HepG2 (cell line): ENCODE measurements around the gene CD7. TPM values are rescaled to one million over a fixed set of nuclear protein-coding genes. Genes with fewer than 3 reads are reported as not detected.

Experiments
- BHLHE40 ChIP-seq: IDR thresholded peaks from 2 replicates; pipeline ENCODE4 v1.6.1; 2011; ENCODE audit warnings: low read length, improper control_type of control experiment
- CCAR2 ChIP-seq: fragments of 200-400 bp; formaldehyde crosslinking; optimal IDR thresholded peaks from 2 replicates; pipeline ENCODE3; 2018; ENCODE audit warnings: low read depth, mild to moderate bottlenecking, low read length, moderate library complexity
- CHD4 ChIP-seq: fragments of 200-600 bp; sonication (generic); IDR thresholded peaks from 2 replicates; pipeline ENCODE4 v1.7.0; 2017; ENCODE audit warnings: mild to moderate bottlenecking, low read length, borderline replicate concordance
- HDAC2 ChIP-seq: sonication (generic); formaldehyde crosslinking; IDR thresholded peaks from 2 replicates; pipeline ENCODE4 v1.4.0; 2020; ENCODE audit warnings: missing genetic modification reagents
- HNF4A ChIP-seq: sonication (generic); formaldehyde crosslinking; IDR thresholded peaks from 2 replicates; pipeline ENCODE4 v1.4.0; 2020; ENCODE audit warnings: missing genetic modification reagents
- KDM5B ChIP-seq: sonication (generic); formaldehyde crosslinking; IDR thresholded peaks from 2 replicates; pipeline ENCODE4 v1.4.0; 2020; ENCODE audit warnings: missing genetic modification reagents, mild to moderate bottlenecking, borderline replicate concordance
- KLF11 ChIP-seq: IDR thresholded peaks from 2 replicates; pipeline ENCODE4 v1.6.1; 2016; ENCODE audit warnings: missing compliant biosample characterization
- RBFOX2 ChIP-seq: fragments of 200-400 bp; formaldehyde crosslinking; IDR thresholded peaks from 2 replicates; pipeline ENCODE4 v1.6.1; 2017; ENCODE audit warnings: low read depth, mild to moderate bottlenecking, low read length
- SRSF4 ChIP-seq: fragments of 200-400 bp; formaldehyde crosslinking; IDR thresholded peaks from one replicate; pipeline ENCODE4 v1.6.1; 2018; ENCODE audit warnings: mild to moderate bottlenecking, low read depth, low read length, moderate library complexity; ENCODE audit not compliant: poor library complexity, severe bottlenecking
- ZFX ChIP-seq: sonication (generic); formaldehyde crosslinking; IDR thresholded peaks from 2 replicates; pipeline ENCODE4 v1.4.0; 2020; ENCODE audit warnings: mild to moderate bottlenecking, low read depth, missing genetic modification reagents, moderate library complexity
- ZNF207 ChIP-seq: fragments of 450-650 bp; IDR thresholded peaks from 2 replicates; pipeline ENCODE4 v1.6.1; 2016; ENCODE audit warnings: antibody characterized with exemption, borderline replicate concordance
- ZNF292 ChIP-seq: sonication (generic); formaldehyde crosslinking; IDR thresholded peaks from 2 replicates; pipeline ENCODE4 v1.8.1; 2022; ENCODE audit warnings: mild to moderate bottlenecking, low read depth, missing genetic modification reagents, borderline replicate concordance
- ZNF350 ChIP-seq: sonication (generic); formaldehyde crosslinking; IDR thresholded peaks from 2 replicates; pipeline ENCODE4 v1.4.0; 2020; ENCODE audit warnings: mild to moderate bottlenecking, low read depth, missing genetic modification reagents, borderline replicate concordance
- ZNF678 ChIP-seq: sonication (generic); formaldehyde crosslinking; IDR thresholded peaks from 2 replicates; pipeline ENCODE4 v1.4.0; 2020; ENCODE audit warnings: mild to moderate bottlenecking, missing genetic modification reagents
- ZNF749 ChIP-seq: sonication (generic); formaldehyde crosslinking; IDR thresholded peaks from 2 replicates; pipeline ENCODE4 v1.8.0; 2022; ENCODE audit warnings: mild to moderate bottlenecking, missing genetic modification reagents, moderate library complexity, borderline replicate concordance
- ZSCAN9 ChIP-seq: IDR thresholded peaks from 2 replicates; pipeline ENCODE4 v1.6.1; 2016; ENCODE audit warnings: borderline replicate concordance
- polyA plus RNA-seq, 8 experiments: library from polyadenylated mRNA; depleted of rRNA in 3 of 8; stranded (reverse) in 7 of 8; unstranded in 1 of 8; fragments of >200 nt; fragmentation: Illumina TruSeq in 4 of 8; extraction: Trizol in 4 of 8; gene quantifications; 2 replicates each; pipeline versions ENCODE4 v1.2.1 to v1.2.3, GENCODE V29; 2011 to 2016; ENCODE audit warnings: low read depth in 4 of 8, missing spikeins in 1 of 8, mixed read lengths in 1 of 8; ENCODE audit not compliant: insufficient read depth in 1 of 8
- total RNA-seq, 5 experiments: library from RNA; depleted of rRNA; stranded (reverse); fragments of >200 nt; fragmentation: Illumina TruSeq; extraction: Trizol; gene quantifications; 2 replicates each; pipeline ENCODE4 v1.2.3, GENCODE V29; 2016; ENCODE audit warnings: low read depth in 1 of 5
- TF ChIP-seq, protein P1 (sequence below): sonication (generic); formaldehyde crosslinking; IDR thresholded peaks from 2 replicates; pipeline ENCODE4 v1.8.0; 2022; ENCODE audit warnings: low read depth, missing genetic modification reagents
- TF ChIP-seq, protein P2 (sequence below): sonication (generic); formaldehyde crosslinking; IDR thresholded peaks from 2 replicates; pipeline ENCODE4 v1.5.0; 2020; ENCODE audit warnings: missing genetic modification reagents
- TF ChIP-seq, protein P3 (sequence below): sonication (generic); formaldehyde crosslinking; IDR thresholded peaks from 2 replicates; pipeline ENCODE4 v1.8.0; 2022; ENCODE audit warnings: mild to moderate bottlenecking, missing genetic modification reagents
- TF ChIP-seq, protein P4 (sequence below): sonication (generic); formaldehyde crosslinking; IDR thresholded peaks from 2 replicates; pipeline ENCODE4 v1.5.0; 2020; ENCODE audit warnings: missing genetic modification reagents, mild to moderate bottlenecking, borderline replicate concordance
- TF ChIP-seq, protein P5 (sequence below): sonication (generic); formaldehyde crosslinking; IDR thresholded peaks from 2 replicates; pipeline ENCODE4 v1.4.0; 2020; ENCODE audit warnings: missing genetic modification reagents, borderline replicate concordance

Gene CD7
- total and polyA plus RNA-seq, 2 of the 13 experiments (the other 11 are each of a cell fraction or from before 2014, with no cell fraction given): 67.6 to 76.4 TPM

DNA sequence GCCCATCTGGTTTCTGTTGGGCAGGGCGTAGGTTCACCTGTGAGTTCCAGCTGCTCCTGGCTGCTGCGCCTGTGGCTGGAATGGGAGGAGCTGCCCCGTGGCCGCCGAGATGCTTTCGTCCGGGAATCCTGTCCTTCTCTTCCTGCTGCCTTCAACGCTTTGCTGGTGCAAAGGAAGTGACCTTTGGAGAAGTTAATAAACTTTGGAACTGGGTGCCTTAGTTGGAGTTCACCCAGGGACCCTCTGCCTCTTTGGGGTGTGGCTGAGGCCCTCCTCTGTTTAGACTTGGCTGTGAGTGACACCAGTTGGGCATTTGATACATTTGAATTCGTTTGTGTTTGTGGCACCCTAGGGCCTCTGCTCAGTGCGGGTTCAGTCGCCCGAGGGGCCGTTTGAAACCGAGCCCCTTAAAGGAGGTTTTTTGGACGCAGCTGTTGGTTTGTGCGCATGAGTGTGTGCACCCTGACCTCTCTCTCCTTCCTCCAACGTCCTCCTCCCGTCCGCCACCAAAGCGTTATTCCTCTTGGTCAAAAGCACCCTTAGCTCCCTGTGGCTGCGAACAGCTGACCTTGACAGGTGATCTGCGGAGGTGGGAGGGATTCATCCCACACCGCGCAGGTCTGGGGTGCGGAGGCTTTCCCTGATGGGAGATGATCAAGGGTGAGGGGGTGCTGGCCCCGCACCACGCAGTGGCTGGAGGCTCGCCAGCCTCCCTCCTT lies 25.1 kb upstream of the CD7 start (continued):
- TF ChIP-seq CCAR2 (no peak), HNF4A (CRISPR knock-in tag) (peak; percentile 69), ZNF350 (CRISPR knock-in tag) (no peak), KLF11 (no peak), RBFOX2 (0 out of 2 replicates have a peak, but pooled peaks have one; percentile 48), HDAC2 (no peak; the same call in 1 of the 2 replicates), SRSF4 (no peak), ZNF207 (no peak), ZFX (peak; percentile 42; the same call in 1 of the 2 replicates), BHLHE40 (no peak), ZNF678 (CRISPR knock-in tag) (no peak), ZNF749 (CRISPR knock-in tag) (no peak), ZSCAN9 (CRISPR knock-in tag) (no peak), ZNF292 (CRISPR knock-in tag) (no peak; the same call in 1 of the 2 replicates), CHD4 (no peak), KDM5B (0 out of 2 replicates have a peak, but pooled peaks have one; percentile 56)
- TF ChIP-seq, protein P1, sequence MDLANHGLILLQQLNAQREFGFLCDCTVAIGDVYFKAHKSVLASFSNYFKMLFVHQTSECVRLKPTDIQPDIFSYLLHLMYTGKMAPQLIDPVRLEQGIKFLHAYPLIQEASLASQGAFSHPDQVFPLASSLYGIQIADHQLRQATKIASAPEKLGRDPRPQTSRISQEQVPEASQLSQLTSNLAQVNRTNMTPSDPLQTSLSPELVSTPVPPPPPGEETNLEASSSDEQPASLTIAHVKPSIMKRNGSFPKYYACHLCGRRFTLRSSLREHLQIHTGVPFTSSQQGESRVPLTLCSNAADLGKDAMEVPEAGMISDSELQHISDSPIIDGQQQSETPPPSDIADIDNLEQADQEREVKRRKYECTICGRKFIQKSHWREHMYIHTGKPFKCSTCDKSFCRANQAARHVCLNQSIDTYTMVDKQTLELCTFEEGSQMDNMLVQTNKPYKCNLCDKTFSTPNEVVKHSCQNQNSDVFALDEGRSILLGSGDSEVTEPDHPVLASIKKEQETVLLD (CRISPR knock-in tag): no peak
- TF ChIP-seq, protein P2, sequence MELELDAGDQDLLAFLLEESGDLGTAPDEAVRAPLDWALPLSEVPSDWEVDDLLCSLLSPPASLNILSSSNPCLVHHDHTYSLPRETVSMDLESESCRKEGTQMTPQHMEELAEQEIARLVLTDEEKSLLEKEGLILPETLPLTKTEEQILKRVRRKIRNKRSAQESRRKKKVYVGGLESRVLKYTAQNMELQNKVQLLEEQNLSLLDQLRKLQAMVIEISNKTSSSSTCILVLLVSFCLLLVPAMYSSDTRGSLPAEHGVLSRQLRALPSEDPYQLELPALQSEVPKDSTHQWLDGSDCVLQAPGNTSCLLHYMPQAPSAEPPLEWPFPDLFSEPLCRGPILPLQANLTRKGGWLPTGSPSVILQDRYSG: no peak
- TF ChIP-seq, protein P3, sequence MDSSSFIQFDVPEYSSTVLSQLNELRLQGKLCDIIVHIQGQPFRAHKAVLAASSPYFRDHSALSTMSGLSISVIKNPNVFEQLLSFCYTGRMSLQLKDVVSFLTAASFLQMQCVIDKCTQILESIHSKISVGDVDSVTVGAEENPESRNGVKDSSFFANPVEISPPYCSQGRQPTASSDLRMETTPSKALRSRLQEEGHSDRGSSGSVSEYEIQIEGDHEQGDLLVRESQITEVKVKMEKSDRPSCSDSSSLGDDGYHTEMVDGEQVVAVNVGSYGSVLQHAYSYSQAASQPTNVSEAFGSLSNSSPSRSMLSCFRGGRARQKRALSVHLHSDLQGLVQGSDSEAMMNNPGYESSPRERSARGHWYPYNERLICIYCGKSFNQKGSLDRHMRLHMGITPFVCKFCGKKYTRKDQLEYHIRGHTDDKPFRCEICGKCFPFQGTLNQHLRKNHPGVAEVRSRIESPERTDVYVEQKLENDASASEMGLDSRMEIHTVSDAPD: no peak
- TF ChIP-seq, protein P4, sequence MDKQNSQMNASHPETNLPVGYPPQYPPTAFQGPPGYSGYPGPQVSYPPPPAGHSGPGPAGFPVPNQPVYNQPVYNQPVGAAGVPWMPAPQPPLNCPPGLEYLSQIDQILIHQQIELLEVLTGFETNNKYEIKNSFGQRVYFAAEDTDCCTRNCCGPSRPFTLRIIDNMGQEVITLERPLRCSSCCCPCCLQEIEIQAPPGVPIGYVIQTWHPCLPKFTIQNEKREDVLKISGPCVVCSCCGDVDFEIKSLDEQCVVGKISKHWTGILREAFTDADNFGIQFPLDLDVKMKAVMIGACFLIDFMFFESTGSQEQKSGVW (CRISPR knock-in tag): no peak
- TF ChIP-seq, protein P5, sequence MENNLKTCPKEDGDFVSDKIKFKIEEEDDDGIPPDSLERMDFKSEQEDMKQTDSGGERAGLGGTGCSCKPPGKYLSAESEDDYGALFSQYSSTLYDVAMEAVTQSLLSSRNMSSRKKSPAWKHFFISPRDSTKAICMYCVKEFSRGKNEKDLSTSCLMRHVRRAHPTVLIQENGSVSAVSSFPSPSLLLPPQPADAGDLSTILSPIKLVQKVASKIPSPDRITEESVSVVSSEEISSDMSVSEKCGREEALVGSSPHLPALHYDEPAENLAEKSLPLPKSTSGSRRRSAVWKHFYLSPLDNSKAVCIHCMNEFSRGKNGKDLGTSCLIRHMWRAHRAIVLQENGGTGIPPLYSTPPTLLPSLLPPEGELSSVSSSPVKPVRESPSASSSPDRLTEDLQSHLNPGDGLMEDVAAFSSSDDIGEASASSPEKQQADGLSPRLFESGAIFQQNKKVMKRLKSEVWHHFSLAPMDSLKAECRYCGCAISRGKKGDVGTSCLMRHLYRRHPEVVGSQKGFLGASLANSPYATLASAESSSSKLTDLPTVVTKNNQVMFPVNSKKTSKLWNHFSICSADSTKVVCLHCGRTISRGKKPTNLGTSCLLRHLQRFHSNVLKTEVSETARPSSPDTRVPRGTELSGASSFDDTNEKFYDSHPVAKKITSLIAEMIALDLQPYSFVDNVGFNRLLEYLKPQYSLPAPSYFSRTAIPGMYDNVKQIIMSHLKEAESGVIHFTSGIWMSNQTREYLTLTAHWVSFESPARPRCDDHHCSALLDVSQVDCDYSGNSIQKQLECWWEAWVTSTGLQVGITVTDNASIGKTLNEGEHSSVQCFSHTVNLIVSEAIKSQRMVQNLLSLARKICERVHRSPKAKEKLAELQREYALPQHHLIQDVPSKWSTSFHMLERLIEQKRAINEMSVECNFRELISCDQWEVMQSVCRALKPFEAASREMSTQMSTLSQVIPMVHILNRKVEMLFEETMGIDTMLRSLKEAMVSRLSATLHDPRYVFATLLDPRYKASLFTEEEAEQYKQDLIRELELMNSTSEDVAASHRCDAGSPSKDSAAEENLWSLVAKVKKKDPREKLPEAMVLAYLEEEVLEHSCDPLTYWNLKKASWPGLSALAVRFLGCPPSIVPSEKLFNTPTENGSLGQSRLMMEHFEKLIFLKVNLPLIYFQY (CRISPR knock-in tag): no peak
